NCI-H2029 (cell line): Measurements from ENCODE around the gene HK2.

Experiments used
- DNase-seq: peaks from one replicate; lab custom pipeline; 2025; lab: John Stamatoyannopoulos, UW

Gene HK2

DNA sequence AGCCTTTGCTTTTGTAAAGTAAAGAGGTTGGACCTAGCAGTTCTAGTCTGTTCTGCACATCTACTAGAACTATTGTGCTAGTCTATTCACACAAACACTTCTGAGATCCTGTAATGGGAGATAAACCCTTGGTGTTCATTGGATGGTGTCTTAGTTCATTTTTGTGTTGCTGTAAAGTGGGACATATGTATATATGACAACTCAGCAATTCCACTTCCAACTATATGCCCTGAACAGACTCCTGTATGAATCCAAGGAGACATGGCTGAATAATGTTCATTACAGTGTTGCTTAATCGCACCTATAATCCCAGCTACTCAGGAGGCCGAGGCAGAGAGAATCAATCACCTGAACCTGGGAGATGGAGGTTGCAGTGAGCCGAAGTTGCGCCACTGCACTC, 23.3 kb downstream of the HK2 start:
- no peak for DNase-seq

DNA sequence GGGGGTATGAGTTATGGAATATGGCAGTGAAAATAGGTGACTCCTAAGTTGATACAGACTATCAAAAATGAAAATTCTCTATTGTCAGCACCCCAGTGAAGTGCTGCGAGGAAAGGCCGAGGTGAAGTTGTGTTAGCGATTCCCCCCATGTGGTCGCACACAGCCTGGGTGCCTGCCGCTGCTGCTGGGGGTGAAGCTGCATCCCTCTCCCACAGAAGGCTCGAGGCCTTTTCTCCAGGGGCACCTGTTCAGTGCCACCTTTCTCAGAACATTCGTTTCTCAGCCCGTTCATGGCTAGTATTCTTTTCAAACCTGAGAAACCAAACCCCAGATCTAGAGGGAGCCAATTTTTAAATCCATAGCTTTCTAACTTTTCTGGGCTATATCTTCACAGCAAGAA, 23.8 kb downstream of the HK2 start:
- DNase-seq = no peak

DNA sequence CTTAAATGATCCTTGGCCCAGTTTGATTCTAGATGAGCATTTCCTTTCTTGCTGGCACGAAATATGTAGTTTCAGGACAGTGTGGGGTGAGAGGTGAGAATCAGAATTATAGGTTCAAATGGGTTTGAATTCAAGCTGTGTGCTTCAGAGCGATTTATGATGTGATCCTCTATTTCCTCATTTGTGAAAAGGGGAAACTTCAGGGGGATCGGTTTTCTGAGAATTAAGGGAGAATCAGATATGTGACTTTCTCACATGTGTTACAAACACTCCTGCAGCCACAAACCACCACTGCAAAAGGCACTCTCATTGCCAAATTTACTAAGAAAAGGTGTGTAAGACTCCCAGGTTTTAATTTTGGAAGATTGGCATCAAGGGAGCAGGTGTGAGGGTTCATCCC, 24.4 kb downstream of the HK2 start:
- DNase-seq = no peak

DNA sequence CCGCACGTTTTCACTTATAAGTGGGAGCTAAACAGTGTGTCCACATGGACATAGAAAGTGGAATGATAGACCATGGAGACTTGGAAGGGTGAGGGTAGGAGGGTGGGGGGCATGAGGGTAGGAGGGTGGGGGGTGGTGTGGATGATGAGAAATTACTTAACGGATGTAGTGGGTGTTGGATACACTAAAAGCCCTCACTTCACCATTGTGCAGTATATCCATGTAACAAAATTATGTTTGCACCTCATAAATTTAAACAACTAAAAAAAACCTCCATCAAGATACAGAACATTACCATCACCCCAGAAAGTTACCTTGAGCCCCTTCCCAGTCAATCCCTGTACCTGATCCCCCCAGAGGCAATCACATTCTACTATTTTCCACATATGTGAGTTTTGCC, 26.2 kb downstream of the HK2 start:
- no peak for DNase-seq

DNA sequence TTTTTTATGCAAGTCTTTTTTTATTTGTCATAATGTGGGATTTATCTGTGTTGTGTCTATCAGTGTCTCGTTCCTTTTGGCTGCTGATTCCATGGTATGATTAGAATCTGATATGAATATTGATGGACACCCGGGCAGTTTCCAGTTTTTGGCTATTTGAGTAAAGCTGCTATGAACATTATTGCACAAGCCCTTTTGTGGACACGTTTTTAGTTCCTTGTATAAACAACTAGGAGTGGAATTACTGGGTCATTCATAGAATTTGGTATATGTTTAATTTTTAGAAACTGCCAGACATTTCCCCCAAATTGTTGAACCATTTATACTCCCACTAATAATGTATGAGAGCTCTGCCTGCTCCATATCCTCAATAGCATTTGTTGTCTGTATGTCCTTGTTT, 26.6 kb downstream of the HK2 start:
- no peak for DNase-seq

DNA sequence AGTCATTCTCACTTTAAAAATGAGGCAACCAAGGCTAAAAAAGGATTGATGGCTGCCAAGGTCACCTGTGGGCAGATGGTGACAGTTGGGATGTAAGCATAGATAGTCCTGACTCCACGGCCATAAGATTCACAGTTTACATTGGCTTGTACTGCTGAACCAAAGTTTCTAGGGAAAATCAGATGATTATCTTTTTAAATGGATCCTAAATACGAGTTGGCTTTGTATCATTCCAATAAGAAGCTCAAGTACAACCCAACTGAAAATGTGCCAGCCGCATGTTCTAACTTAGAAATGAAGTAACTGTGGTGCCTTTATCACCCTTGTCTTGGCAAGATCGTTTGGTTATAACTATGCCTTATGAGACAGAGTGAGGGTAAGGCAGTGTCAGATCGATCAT, 27.6 kb downstream of the HK2 start:
- no peak for DNase-seq

DNA sequence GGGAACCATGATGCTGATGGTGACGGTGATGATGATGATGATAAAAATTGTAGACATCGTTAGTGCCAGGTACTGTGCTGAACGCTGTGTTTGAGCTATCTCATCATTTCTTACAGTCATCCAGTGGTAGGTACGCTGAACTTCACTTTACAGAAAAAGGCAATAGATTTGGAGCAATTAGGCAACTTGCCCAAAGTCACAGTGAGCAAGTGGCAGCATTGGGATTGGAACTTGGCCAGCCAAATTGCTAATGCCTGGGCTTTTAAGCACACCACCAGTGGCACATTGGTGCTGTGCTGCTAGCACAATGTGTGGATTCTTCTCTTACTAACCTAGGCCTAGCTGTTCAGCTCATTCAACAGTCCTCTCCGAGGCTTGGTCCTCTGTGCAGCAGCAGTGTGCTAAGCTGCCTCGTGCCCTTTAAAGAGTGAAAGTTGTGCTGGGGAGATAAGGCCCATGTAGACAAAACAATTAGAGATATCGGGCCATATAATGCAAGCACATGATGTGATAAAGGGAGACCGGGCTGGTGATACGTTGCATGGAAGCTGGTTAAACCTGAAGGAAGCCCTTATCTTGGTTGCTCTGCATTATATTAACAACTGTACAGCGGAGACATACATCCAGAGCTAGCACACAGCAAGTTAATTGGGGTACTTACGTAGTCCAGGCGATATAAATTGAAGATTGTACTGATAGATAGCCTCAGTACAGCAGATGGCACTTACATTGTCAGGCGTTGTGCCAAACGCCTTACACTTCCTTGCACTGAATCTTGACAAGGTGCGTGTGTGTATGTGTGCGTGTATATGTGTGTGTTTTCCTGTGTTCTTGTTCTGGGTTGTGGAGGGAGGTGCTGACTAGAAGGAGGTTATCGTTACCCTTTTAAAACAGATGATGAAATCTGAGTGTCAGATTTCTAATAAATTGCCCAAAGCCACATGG, 28.4 kb downstream of the HK2 start:
- DNase-seq = no peak

DNA sequence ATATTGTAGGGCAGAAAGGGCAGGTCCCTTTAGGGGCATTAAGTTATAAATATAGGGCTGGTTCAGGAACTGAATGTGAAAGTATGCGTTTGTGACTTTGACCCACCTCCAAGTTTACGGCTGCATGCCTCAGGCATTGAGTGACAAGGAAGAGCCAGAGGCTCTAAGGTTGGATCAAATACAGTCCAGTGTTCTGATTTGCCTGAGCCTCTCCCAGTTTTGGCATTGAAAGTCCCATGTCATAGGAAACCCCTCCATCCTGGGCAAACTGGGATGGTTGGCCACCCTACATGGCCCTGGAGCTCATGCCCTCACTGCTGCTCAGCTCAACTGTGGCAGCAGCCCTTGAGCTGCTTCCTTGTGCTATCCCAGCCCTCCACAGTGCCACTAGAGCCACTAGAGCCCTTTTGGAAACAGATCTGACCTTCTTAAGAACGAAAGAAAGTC, 29.9 kb downstream of the HK2 start:
- DNase-seq = no peak

DNA sequence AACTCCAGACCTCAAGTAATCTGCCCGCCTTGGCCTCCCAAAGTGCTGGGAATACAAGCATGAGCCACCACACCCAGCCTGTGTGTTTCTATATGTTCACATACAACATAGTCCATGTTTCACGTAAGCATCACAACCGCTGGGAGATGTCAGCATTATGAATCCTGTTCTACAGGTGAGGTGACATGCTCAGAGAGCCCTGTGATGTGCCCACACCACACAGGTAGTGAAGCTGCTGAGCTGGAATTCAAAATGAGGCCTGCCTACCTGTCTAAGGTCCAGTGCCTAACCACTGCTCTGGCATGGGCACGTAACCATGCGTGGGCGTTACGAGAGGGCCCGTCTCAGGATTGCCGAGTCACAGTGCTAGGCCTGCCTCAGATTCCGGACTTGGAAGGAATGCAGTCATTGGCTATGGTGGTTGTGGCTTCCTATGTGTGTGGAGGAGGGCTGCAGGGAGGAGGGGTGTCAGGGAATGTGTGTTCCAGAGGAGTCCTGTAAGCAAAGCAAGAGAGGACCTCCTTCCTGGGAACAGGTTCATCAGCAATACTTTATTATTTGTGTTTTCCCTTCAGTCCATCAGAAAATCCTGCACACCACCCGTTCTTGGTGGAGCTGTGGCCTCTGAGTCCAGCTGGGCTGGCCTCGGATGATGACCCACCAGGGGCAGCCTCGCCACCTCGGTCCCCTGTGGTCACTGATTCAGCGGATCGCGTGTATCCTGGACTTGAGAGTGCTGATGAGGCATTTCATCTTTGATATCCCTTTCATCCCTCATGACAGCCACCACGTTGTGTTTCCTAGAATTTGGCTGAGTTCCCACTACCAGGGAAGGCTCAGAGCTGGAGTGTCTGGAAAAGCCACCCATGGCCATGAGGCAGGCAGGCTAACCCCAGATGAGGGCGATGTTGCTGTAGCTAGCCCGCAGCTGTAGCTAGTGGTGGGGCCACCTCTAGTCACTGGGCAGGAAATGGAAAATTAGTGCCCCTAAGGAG, 31.1 kb downstream of the HK2 start:
- DNase-seq = no peak

DNA sequence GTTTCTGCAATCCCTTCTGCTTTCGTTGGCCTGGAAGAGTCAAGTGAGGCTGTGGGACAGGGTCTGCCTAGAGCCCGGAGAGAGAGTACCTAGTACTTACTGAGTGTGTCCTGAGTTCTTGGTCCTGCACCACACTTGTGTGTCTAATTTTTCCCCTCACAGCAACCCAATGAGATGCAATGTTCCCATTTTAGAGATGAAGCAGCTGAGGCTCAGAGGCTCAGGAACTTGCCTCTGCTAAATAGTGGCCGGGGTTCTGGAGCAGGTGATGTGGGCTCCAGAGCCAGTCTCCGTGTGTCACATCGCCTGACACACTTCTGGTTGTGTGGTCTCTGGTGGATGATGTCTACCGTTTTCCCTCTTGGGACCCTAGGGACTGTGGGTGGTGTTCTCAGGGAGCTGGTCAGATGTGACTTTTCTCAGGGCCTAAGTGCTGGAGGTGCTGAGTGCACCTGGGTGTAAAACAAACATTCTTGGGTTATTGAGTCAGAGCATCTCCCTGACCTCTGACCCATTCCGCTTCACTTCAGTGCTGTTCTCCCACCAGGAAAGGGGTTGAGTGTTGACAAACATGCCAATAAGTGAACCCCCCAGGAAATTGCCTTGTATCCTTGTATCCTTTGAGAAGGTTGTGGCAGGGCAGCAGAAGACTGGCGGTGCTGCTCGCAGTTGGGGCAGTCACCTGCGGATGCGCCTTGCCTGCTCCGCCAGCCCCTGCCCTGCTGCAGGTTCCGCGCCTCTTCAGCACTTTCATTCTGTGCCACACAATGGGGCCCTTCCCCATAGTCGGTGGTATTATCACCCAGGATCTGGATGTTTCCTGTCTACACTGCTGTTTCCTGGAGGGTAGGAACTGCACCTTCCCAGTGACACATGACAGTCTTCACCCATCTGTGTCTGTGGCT, 32.1 kb downstream of the HK2 start:
- no peak for DNase-seq

DNA sequence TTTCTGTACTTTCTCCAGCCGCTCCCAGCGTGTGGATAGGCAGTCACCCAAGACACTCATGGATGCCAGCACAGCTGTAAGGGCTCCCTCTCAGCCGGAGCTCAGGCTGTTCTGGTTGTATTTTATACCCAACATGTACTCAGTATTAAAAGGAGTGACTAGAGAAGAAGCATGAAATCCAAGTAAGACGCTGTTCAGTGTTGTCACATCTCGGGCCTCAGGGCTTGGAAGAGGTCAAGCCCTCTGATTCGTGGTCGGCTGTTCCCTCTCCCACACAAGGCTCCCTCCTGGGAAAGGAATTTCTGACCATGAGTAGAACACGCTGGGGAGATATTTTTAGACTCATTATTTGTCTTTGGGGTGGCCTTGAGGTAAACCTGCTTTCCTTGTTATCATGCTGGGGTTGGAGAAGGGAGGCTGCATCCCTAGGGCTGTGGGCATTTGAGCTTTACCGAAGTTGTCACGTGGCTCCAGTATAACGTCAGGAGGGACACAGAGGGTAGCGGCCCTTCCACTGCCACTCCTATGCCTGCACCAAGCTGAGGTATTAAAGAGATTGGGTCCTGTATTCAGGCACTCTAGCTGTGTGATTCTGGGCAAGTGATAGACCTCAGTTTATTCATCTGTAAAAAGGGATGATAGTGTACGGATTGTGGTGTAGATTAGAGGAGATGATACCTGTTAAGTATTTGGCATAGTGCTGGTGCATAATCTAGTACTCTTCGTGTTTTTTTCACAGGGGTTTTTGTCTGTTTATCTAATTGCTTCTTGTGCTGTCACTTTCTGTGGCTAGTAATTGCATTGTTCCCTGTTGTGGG, 34.1 kb downstream of the HK2 start:
- no peak for DNase-seq

DNA sequence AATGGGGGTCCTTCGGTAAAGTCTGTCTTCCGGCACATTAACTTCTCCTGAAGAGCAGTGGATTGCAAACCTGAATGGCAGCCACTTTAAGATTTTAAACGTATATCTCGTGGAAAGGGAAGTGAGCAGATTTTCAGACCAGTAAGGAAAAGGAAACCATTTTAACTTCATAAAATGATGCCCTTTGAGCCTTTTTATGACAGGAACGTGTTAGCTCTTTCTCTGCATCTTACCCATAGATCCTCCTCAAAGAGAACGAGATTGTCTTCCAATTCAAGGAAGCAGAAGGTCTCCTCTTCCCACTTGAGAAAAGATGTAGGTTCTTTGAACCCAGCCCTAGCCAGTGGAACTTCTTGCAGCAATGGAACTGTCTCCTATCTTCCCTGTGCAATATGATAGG, 35.6 kb downstream of the HK2 start:
- no peak for DNase-seq

DNA sequence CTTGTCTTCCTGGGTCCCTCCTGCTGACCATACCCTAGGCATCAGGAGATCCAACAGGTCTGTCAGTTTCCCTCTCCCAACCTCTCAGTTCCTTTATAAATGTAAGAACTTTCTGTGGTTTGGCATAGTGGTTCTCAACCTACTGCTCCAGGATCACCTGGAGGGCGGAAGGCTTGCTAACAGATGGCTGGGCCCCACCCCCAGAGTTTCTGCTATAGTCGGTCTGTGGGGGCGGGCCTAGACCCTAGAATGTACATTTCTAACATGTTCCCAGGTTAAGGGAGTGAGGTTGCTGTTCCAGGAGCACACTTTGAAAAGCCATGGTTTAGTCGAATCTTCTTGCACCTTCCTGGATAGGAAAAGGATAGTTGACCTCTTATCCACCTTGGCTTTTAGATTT, 37.0 kb downstream of the HK2 start:
- no peak for DNase-seq

DNA sequence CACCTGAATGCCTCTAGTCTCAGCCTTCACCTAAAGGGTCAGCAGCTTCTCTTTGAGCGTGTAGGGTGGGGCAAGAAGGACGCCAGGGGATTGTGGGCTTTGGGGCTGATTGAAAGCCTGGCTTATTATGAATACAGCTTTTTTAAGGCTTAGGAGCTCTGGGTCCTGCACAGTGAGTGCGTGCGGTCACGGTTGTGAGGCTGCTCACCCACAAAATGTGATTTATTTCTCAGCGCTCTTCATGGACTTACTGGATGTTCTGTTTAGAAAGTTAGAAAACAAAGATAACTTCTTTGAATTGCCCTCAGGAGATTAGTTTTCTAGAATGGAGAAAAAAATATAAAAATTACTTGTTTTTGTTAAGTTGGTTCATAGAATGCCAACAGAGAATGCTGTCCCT, 37.5 kb downstream of the HK2 start:
- DNase-seq = no peak

DNA sequence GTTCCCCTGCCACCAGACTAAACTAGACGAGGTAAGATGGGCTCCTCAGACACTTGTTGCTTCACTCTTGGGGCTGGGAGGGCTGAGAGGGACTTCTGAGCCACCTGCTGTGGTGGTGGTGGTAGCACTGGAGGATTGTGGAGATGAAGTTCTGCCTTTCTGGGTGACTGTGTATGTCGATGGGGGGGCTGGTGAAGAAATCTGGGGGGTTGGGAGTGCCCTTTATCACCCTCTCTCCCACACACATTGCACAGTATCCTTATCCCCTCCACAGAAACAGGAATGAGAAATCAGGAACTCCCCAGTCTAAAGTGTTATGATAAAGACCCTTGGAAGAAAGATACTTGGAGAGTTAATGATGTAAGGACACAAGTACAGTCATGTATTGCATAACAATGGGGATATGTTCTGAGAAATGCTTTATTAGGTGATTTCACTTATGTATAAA, 38.5 kb downstream of the HK2 start:
- no peak for DNase-seq

DNA sequence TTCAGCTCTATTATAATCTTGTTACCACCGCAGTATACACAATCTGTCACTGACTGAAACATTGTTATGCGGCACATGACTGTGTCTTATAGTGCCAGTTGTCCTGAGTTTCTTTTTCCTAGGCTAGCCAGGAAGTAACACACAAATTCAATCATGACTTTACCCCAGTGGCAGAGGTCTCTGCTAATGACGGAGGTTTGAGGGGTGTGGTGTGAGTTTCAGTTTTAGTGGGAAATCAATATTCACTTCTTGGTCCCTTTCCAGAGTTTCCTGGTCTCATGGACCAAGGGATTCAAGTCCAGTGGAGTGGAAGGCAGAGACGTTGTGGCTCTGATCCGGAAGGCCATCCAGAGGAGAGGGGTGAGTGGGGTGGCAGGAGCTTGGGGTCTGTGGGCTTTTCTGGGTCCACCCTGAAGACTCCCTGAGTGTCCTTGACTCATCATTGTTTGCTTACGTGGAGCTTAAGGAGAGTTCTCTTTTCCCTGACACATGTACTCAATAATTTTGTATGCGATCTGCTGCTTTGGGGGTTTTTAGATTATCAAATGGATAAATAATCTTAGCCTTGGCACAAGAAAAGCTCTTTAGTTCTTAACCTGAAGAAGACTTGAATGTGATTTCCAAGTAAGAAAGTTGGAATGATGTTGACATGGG, 39.2 kb downstream of the HK2 start:
- no peak for DNase-seq

DNA sequence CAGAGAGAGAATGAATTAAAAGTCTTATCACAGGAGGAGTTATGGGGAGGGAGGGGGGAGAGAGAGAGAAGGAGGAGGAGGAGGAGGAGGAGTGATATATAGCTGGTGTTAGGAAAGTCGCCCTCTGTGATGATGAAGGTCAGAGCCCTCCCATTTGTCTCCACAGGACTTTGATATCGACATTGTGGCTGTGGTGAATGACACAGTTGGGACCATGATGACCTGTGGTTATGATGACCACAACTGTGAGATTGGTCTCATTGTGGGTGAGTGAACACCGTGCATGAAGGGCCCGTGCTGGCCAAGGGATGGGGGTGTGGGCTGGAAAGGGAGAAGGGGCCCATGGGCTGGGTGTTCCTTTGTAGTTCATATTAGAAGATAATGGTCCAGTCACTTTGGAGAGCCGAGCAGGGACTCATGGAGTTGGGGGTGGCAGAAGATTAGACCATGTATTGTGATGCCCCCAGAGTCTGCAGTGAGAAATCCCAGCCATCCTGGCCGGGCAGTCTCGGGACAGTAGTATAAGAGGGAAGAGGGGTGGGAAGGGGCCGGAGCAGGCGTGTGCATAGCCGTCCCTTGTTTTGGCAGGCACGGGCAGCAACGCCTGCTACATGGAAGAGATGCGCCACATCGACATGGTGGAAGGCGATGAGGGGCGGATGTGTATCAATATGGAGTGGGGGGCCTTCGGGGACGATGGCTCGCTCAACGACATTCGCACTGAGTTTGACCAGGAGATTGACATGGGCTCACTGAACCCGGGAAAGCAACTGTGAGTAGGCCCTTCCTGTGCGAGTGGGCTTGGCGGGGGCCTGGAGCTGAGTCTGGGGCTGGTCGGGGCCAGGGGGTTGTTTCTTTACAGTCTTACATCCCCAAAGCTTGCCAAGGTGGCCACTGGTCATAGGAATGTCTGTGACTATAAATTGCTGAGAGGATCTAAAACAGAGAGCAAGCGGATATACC, 40.0 kb downstream of the HK2 start:
- no peak for DNase-seq

DNA sequence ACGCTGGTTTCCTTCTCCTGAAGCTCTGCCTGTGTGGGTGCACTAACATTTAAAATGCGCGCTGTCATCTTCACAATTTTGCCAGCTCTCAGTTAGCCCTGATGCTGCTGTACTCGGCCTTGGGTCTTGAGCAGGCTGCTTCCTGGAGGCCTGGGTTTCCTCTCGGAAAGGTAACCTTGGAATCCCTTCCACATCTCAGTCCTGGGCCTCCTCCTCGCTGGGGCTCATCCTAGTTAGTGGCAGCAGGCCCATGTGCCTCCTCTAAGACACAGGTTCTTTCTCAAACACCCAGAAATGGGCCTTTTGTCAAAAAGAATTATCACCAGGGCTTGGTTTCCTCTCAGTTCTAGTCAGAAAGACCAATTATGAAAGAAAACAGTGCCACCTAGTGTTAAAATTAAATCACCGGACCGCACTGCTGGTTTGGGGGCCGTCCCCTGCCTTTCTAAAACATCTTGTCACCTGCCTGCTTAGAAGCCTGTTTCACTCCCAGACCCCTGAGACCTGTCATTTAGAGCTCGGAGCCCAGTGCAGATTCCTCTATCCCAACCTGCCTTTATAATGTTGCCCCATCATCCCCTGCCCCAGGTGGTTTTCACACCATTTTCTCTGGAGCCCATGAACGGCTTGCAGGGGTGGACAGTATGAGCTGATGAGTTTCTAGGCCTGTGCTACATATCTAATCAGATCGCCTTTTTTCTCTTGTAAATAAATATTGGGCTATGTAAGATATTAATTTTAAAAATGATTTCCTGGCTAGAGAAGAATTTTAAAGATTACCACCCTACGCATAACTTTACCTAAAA, 42.4 kb downstream of the HK2 start:
- DNase-seq = peak; percentile 22
